ENCODE measurements around the gene NRG3.

NRG3 gene

DNA sequence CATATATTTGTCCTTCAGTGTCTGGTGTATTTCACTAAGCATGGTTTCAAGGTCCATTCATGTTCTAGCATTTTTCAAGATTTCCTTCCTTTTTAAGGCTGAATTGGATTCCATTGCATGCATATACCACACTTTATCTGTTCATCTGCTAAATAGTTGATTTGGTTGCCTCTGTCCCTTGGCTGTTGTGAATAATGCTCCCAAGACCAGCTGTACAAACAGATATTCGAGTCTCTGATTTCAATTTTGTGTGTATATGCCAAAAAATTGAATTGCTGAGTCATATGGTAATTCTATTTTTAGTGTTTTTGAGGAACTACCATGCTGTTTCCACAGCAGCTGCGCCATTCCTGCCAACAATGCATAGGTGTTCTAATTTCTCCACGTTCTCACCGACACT lies 216.4 kb downstream of the NRG3 start:
- no peak for DNase-seq (ENCODE audit: low read depth in 2 of 2)

DNA sequence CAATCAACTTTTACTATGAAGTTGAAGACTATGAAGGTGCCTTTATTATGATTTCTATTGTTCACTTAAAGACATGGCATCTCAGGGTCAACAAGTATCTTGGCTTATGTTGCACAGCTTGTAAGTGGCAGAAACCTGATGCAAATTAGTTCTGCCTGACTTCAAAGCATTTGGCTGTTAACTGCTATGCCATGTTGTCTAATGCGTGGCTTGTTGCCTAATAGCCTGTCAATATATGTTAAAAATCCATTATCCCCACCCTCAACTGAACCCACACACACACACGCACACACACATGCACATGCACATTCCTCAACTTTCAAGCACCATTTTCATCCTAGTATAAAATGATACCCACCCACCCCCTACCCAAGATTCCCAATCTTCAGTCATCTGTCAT lies 217.1 kb downstream of the NRG3 start:
- no peak for DNase-seq (ENCODE audit: low read depth in 2 of 2)

GRCh38 chr10:82124713-82125112 lies 249.7 kb downstream of the NRG3 start:
- no peak for DNase-seq (ENCODE audit: low read depth in 2 of 2)

GRCh38 chr10:82128527-82128926 lies 253.5 kb downstream of the NRG3 start:
- DNase-seq (ENCODE audit: low read depth in 2 of 2): no peak

DNA sequence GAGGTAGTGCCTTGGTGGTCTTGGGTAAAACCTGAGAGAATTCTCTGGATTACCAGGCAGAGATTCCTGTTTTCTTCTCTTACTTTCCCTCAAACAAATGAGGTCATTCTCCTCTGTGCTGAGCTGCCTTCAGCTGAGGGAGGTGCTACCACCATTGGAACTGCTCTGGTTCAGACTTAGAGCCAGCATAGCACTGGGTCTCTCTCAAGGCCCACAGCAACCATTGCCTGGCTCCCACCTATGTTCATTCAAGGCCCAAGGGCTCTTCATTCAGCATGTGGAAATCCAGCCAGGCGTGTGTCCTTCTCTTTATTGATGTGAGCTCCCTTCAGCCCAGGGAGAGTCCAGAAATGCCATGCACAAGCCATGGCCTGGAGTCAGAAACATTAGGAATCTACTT lies 261.1 kb downstream of the NRG3 start:
- no peak for DNase-seq (ENCODE audit: low read depth in 2 of 2)

GRCh38 chr10:82144153-82144552 lies 269.2 kb downstream of the NRG3 start:
- DNase-seq (ENCODE audit: low read depth in 2 of 2): no peak

- DNase-seq (ENCODE audit: low read depth in 2 of 2): no peak
These were observed 273.8 kb downstream of the NRG3 start for GRCh38 chr10:82148764-82149163.

- DNase-seq (ENCODE audit: low read depth in 2 of 2): no peak
These were observed 274.7 kb downstream of the NRG3 start for GRCh38 chr10:82149674-82150073.

DNA sequence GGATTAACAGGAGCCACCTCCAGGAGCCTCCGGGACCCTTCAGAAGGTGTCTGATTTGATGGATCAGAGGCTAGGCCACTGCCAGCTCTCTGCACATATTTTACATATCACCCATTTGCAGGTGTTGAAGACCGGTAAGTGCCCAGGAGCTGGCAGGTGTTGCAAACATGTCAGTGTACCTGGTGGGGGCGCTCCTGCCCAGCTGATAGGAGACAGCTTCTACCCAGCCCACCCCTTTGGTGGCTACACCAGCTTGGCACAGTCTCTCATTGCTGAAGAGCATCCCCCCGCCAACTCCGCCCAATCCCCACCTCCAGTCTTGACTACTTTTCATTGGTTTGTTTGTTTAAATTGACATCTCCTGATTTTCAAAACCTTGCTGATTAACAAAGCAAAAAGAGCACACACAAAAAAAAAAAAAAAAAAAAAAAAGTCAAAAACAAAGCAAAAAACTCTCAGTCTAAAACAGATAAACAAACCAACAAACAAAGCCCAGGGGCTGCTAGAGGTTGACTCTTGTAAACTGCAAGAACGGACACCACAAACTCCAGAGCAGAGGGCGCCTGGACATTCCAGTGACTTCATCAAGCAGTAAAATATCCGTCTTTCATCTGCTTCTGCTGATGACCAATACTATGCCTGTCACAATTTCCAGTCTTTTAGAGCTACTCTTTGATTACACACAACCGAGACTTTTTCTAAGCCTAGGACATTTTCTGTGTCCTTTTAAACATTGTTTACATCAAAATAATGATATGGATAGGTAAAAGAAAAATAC lies 275.3 kb downstream of the NRG3 start:
- DNase-seq (ENCODE audit: low read depth in 2 of 2): no peak

DNA sequence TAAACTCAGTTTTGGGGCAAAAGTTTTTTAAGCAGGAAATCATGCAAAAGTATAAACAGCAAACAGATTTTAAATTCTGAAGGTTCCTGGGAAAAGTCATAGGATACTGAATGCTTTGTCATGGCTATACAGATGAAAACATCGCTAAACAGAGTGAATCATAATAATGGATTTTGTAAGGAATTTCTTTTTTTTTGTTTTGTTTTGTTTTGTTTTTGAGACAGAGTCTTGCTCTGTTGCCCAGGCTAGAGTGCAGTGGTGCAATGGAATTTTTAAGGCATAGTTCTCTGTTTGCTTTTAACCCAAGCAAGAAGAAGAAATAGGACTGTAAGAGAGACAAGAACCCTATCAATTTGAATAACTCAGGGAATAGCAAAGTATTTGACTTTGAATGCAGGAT lies 285.3 kb downstream of the NRG3 start:
- no peak for DNase-seq (ENCODE audit: low read depth in 2 of 2)

GRCh38 chr10:82161264-82161663 lies 286.3 kb downstream of the NRG3 start:
- DNase-seq (ENCODE audit: low read depth in 2 of 2): no peak

DNA sequence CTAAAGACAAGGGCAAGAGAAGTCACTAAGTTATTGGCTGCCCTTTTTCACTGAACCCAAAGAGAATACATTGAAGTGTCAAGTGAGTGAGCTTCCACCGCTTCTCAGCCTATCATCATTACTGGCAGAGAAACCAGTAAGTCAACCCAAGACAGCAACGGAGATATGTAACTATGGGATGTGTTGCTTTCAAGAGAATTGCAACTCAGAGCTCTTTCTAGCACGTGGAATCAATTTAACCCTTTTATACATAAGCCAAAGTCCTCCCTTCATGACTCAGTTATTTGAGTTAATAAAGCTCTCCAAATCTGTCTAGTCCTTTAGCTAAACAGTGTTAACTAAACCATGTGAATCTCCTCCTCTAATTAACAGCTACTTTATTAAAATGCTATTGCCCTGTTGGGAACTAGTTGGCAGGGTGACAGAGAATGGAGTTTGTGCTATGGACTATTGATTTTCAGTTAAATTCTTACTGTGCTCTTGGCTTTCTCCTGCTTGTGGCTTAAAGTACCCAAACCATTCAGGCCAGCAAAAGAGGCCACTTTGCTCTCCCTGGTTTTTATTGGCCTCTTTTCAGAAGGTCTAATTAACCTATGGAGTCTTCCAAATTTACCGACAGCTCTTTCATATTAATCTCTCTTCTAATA lies 287.7 kb downstream of the NRG3 start:
- no peak for DNase-seq (ENCODE audit: low read depth in 2 of 2)

DNA sequence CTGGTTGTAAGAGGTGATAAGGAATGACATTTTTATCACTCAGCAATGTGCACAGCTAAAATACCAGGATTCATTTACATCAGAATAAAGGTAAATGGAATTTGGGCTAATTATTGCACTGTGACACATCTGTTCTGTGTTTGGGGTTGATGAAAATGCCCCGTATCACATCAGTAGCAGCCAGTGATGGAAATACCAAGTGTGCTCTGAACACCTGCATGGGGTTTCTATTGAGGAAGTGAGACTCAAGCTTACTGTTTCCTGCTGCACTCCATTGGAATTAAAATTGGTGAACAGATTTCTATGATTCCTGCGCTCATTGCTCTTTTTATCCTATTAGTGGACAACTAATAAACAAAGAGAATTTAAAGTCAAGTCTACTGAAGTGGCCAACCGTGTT lies 296.9 kb downstream of the NRG3 start:
- DNase-seq (ENCODE audit: low read depth in 2 of 2): no peak

- DNase-seq (ENCODE audit: low read depth in 2 of 2): no peak
These were observed 301.6 kb downstream of the NRG3 start for GRCh38 chr10:82176587-82176986.

- no peak for DNase-seq (ENCODE audit: low read depth in 2 of 2)
These were observed 315.7 kb downstream of the NRG3 start for GRCh38 chr10:82190432-82191260.

DNA sequence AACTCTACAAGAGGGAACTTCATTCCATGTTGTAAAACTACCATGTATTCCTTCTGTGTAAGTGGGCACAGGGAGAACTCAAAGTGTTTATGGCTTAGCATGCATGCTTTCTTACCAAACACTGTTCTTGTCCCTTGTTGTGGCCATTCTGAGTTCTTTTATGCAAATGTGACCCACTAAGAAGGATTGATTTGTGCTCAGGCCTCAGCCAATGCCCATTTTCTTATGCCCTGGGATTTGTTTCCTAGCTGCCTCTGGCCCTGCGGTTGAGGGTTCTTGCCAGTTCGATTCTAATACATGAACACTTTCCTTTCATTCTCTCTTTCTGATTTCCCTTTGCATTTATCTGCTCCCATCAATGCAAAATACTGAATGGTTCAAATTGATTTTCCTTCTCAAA lies 316.7 kb downstream of the NRG3 start:
- DNase-seq (ENCODE audit: low read depth in 2 of 2): no peak

- no peak for DNase-seq (ENCODE audit: low read depth in 2 of 2)
These were observed 317.7 kb downstream of the NRG3 start for GRCh38 chr10:82192665-82193064.

GRCh38 chr10:82194419-82194818 lies 319.4 kb downstream of the NRG3 start:
- DNase-seq (ENCODE audit: low read depth in 2 of 2): no peak

GRCh38 chr10:82206831-82207230 lies 331.8 kb downstream of the NRG3 start:
- no peak for DNase-seq (ENCODE audit: low read depth in 2 of 2)

- DNase-seq (ENCODE audit: low read depth in 2 of 2): no peak
These were observed 333.7 kb downstream of the NRG3 start for GRCh38 chr10:82208726-82209125.

- no peak for DNase-seq (ENCODE audit: low read depth in 2 of 2)
These were observed 335.3 kb downstream of the NRG3 start for GRCh38 chr10:82210331-82210730.

GRCh38 chr10:82211346-82211745 lies 336.4 kb downstream of the NRG3 start:
- no peak for DNase-seq (ENCODE audit: low read depth in 2 of 2)

- no peak for DNase-seq (ENCODE audit: low read depth in 2 of 2)
These were observed 337.8 kb downstream of the NRG3 start for GRCh38 chr10:82212753-82213152.
